ENCODE measurements around the gene RASL10A. TPM values are rescaled to one million over a fixed set of nuclear protein-coding genes. Genes with fewer than 3 reads are reported as not detected.
"Not testable (repeated sequence)": the region's sequence is repeated elsewhere in the genome, so short reads cannot be mapped to it uniquely, and the experiment has no call there.

RASL10A gene
- total RNA-seq = 0.47 TPM
- 7.8 TPM for polyA plus RNA-seq
- long read RNA-seq, donor 1 = 0 reads
- long read RNA-seq, donor 2 = 0 reads
- long read RNA-seq, donor 3 = 0 reads
- long read RNA-seq, donor 4 = 0 reads
- long read RNA-seq, donor 5, partial matches to known transcripts = 0 of 1 reads
- long read RNA-seq, donor 5, other reads (novel, unspliced or antisense) = 0 of 1 reads
- long read RNA-seq, donor 6 = 0 reads
- long read RNA-seq, donor 7, partial matches to known transcripts = 0 of 1 reads
- long read RNA-seq, donor 7, other reads (novel, unspliced or antisense) = 0 of 1 reads
- long read RNA-seq, donor 8 = 0 reads
- long read RNA-seq, donor 9 = 0 reads
- long read RNA-seq, donor 10 = 0 reads

- no peaks in the 10 kb centered on the region for H3K36me3 ChIP-seq (ENCODE audit: control insufficient read depth in 2 of 2, insufficient read depth in 2 of 2, low read length in 1 of 2)
- peaks cover 0 to 16% of the 10 kb centered on the region in 2 donors for H3K4me1 ChIP-seq (ENCODE audit: control insufficient read depth in 2 of 2, insufficient read depth in 2 of 2, low read length in 2 of 2)
- no peak for DNase-seq (ENCODE audit: low read depth in 6 of 9, low spot score in 9 of 9)
- peaks cover 62 to 71% of the 10 kb centered on the region in 2 donors for H3K27me3 ChIP-seq (ENCODE audit: control insufficient read depth in 2 of 2, insufficient read depth in 1 of 2, low read length in 1 of 2)
- H3K4me3 ChIP-seq (ENCODE audit: low read length in 2 of 2) = peak within 1 kb of the TSS in 1 of 2 donors; percentile 18
- H3K9me3 ChIP-seq (ENCODE audit: control insufficient read depth in 2 of 2, insufficient read depth in 1 of 2, low read length in 1 of 2) = peaks cover 4 to 5% of the 10 kb centered on the region in 2 donors
- WGBS = 5% methylated on average over 103 of the region's 103 CpGs
- H3K27ac ChIP-seq (ENCODE audit: low read depth in 1 of 2, low read length in 1 of 2) = no peak within 1 kb of the TSS
These were observed at the start of gene RASL10A for GRCh38 chr22:29315286-29316140. RASL10A (minus strand) TSS chr22:29315697; CDS start chr22:29315246, 451 bp downstream.

DNA sequence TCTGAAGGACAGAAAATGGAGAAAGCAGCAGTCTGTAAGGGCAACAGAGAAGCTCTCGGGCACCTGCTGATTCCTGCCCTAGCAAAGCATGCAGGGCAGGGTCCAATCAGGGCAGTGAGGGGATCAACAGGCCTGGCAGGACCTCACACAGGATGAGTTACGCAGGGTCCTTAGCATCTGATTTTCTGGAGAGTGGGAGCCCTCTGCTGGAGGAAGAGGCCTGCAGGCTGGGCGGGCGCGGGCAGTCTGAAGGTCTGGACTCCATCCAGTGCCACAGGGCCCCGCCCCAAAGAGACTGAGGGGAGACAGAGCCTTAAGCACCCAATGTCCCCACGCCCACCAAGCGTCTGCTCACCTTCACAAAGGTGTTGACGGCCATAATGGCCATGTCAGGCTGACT, 44.0 kb upstream of the RASL10A start:
- Histone ChIP-seq H3K27ac (ENCODE audit: low read depth in 1 of 2, low read length in 1 of 2) (no peak overlapping the region), H3K36me3 (ENCODE audit: control insufficient read depth in 2 of 2, insufficient read depth in 2 of 2, low read length in 1 of 2) (peaks cover 48 to 50% of the 10 kb centered on the region in 2 donors), H3K27me3 (ENCODE audit: control insufficient read depth in 2 of 2, insufficient read depth in 1 of 2, low read length in 1 of 2) (no peaks in the 10 kb centered on the region), H3K9me3 (ENCODE audit: control insufficient read depth in 2 of 2, insufficient read depth in 1 of 2, low read length in 1 of 2) (no peaks in the 10 kb centered on the region), H3K4me1 (ENCODE audit: control insufficient read depth in 2 of 2, insufficient read depth in 2 of 2, low read length in 2 of 2) (no peaks in the 10 kb centered on the region), H3K4me3 (ENCODE audit: low read length in 2 of 2) (no peak overlapping the region)
- WGBS = 97% methylated on average over 9 of the region's 9 CpGs
- no peak for DNase-seq (ENCODE audit: low read depth in 6 of 9, low spot score in 9 of 9)

DNA sequence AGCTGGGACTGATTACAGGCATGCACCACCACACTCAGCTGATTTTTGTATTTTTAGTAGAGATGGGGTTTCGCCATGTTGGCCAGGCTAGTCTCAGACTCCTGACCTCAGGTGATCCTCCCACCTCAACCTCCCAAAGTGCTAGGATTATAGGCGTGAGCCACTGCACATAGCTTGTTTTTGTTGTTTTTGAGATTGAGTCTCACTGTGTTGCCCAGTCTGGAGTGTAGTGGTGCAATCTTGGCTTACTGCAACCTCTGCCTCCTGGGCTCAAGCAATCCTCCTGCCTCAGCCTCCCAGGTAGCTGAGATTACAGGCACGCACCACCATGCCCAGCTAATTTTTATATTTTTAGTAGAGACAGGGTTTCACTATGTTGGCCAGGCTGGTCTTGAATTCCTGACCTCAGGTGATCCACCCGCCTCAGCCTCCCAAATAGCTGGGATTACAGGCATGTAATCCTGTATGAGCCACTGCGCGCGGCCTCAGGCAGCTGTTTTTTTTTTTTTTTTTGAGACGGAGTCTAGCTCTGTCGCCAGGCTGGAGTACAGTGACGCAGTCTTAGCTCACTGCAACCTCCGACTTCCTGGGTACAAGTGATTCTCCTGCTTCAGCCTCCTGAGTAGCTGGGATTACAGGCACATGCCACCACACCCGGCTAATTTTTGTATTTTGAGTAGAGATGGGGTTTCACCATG, 41.8 kb upstream of the RASL10A start:
- H3K36me3 ChIP-seq (ENCODE audit: control insufficient read depth in 2 of 2, insufficient read depth in 2 of 2, low read length in 1 of 2) = peaks cover 63 to 68% of the 10 kb centered on the region in 2 donors
- not testable (repeated sequence) for H3K27me3 ChIP-seq (ENCODE audit: control insufficient read depth in 2 of 2, insufficient read depth in 1 of 2, low read length in 1 of 2); DNase-seq (ENCODE audit: low read depth in 6 of 9, low spot score in 9 of 9); H3K27ac ChIP-seq (ENCODE audit: low read depth in 1 of 2, low read length in 1 of 2); H3K9me3 ChIP-seq (ENCODE audit: control insufficient read depth in 2 of 2, insufficient read depth in 1 of 2, low read length in 1 of 2); H3K4me1 ChIP-seq (ENCODE audit: control insufficient read depth in 2 of 2, insufficient read depth in 2 of 2, low read length in 2 of 2); H3K4me3 ChIP-seq (ENCODE audit: low read length in 2 of 2)
- WGBS = over 99% methylated on average over 12 of the region's 12 CpGs

- no peaks in the 10 kb centered on the region for H3K27me3 ChIP-seq (ENCODE audit: control insufficient read depth in 2 of 2, insufficient read depth in 1 of 2, low read length in 1 of 2)
- 98% methylated on average over 8 of the region's 8 CpGs for WGBS
- no peak overlapping the region for H3K4me3 ChIP-seq (ENCODE audit: low read length in 2 of 2)
- no peaks in the 10 kb centered on the region for H3K4me1 ChIP-seq (ENCODE audit: control insufficient read depth in 2 of 2, insufficient read depth in 2 of 2, low read length in 2 of 2)
- no peak for DNase-seq (ENCODE audit: low read depth in 6 of 9, low spot score in 9 of 9)
- H3K36me3 ChIP-seq (ENCODE audit: control insufficient read depth in 2 of 2, insufficient read depth in 2 of 2, low read length in 1 of 2) = peaks cover 84 to 91% of the 10 kb centered on the region in 2 donors
- no peaks in the 10 kb centered on the region for H3K9me3 ChIP-seq (ENCODE audit: control insufficient read depth in 2 of 2, insufficient read depth in 1 of 2, low read length in 1 of 2)
- no peak overlapping the region for H3K27ac ChIP-seq (ENCODE audit: low read depth in 1 of 2, low read length in 1 of 2)
These were observed 38.4 kb upstream of the RASL10A start for GRCh38 chr22:29353860-29354259.

- WGBS = 98% methylated on average over 11 of the region's 11 CpGs
- no peak for DNase-seq (ENCODE audit: low read depth in 6 of 9, low spot score in 9 of 9)
- Histone ChIP-seq H3K4me3 (ENCODE audit: low read length in 2 of 2) (no peak overlapping the region), H3K4me1 (ENCODE audit: control insufficient read depth in 2 of 2, insufficient read depth in 2 of 2, low read length in 2 of 2) (no peaks in the 10 kb centered on the region), H3K9me3 (ENCODE audit: control insufficient read depth in 2 of 2, insufficient read depth in 1 of 2, low read length in 1 of 2) (no peaks in the 10 kb centered on the region), H3K36me3 (ENCODE audit: control insufficient read depth in 2 of 2, insufficient read depth in 2 of 2, low read length in 1 of 2) (peaks cover 83 to 90% of the 10 kb centered on the region in 2 donors), H3K27me3 (ENCODE audit: control insufficient read depth in 2 of 2, insufficient read depth in 1 of 2, low read length in 1 of 2) (no peaks in the 10 kb centered on the region), H3K27ac (ENCODE audit: low read depth in 1 of 2, low read length in 1 of 2) (no peak overlapping the region)
These were observed 37.8 kb upstream of the RASL10A start for GRCh38 chr22:29353286-29353685.

- 96% methylated on average over 9 of the region's 9 CpGs for WGBS
- no peaks in the 10 kb centered on the region for H3K9me3 ChIP-seq (ENCODE audit: control insufficient read depth in 2 of 2, insufficient read depth in 1 of 2, low read length in 1 of 2)
- no peaks in the 10 kb centered on the region for H3K27me3 ChIP-seq (ENCODE audit: control insufficient read depth in 2 of 2, insufficient read depth in 1 of 2, low read length in 1 of 2)
- no peak overlapping the region for H3K4me3 ChIP-seq (ENCODE audit: low read length in 2 of 2)
- H3K36me3 ChIP-seq (ENCODE audit: control insufficient read depth in 2 of 2, insufficient read depth in 2 of 2, low read length in 1 of 2) = peaks cover 83 to 90% of the 10 kb centered on the region in 2 donors
- no peaks in the 10 kb centered on the region for H3K4me1 ChIP-seq (ENCODE audit: control insufficient read depth in 2 of 2, insufficient read depth in 2 of 2, low read length in 2 of 2)
- no peak overlapping the region for H3K27ac ChIP-seq (ENCODE audit: low read depth in 1 of 2, low read length in 1 of 2)
- DNase-seq (ENCODE audit: low read depth in 6 of 9, low spot score in 9 of 9) = no peak
These were observed 37.3 kb upstream of the RASL10A start for GRCh38 chr22:29352778-29353177.

GRCh38 chr22:29351891-29352290, 36.4 kb upstream of the RASL10A start:
- Histone ChIP-seq H3K27me3 (ENCODE audit: control insufficient read depth in 2 of 2, insufficient read depth in 1 of 2, low read length in 1 of 2) (no peaks in the 10 kb centered on the region), H3K36me3 (ENCODE audit: control insufficient read depth in 2 of 2, insufficient read depth in 2 of 2, low read length in 1 of 2) (peaks cover 89 to 97% of the 10 kb centered on the region in 2 donors), H3K4me1 (ENCODE audit: control insufficient read depth in 2 of 2, insufficient read depth in 2 of 2, low read length in 2 of 2) (no peaks in the 10 kb centered on the region), H3K27ac (ENCODE audit: low read depth in 1 of 2, low read length in 1 of 2) (no peak overlapping the region), H3K4me3 (ENCODE audit: low read length in 2 of 2) (no peak overlapping the region), H3K9me3 (ENCODE audit: control insufficient read depth in 2 of 2, insufficient read depth in 1 of 2, low read length in 1 of 2) (no peaks in the 10 kb centered on the region)
- DNase-seq (ENCODE audit: low read depth in 6 of 9, low spot score in 9 of 9) = no peak
- 98% methylated on average over 9 of the region's 9 CpGs for WGBS

GRCh38 chr22:29351042-29351441, 35.5 kb upstream of the RASL10A start:
- Histone ChIP-seq H3K27me3 (ENCODE audit: control insufficient read depth in 2 of 2, insufficient read depth in 1 of 2, low read length in 1 of 2) (no peaks in the 10 kb centered on the region), H3K4me1 (ENCODE audit: control insufficient read depth in 2 of 2, insufficient read depth in 2 of 2, low read length in 2 of 2) (no peaks in the 10 kb centered on the region), H3K4me3 (ENCODE audit: low read length in 2 of 2) (no peak overlapping the region), H3K36me3 (ENCODE audit: control insufficient read depth in 2 of 2, insufficient read depth in 2 of 2, low read length in 1 of 2) (peaks cover 92 to 98% of the 10 kb centered on the region in 2 donors), H3K27ac (ENCODE audit: low read depth in 1 of 2, low read length in 1 of 2) (no peak overlapping the region), H3K9me3 (ENCODE audit: control insufficient read depth in 2 of 2, insufficient read depth in 1 of 2, low read length in 1 of 2) (no peaks in the 10 kb centered on the region)
- WGBS = 98% methylated on average over 6 of the region's 6 CpGs
- DNase-seq (ENCODE audit: low read depth in 6 of 9, low spot score in 9 of 9) = no peak
